Neural cell (in vitro differentiated cells): ENCODE results near the gene EYA2. TPM values are rescaled to one million over a fixed set of nuclear protein-coding genes. Genes with fewer than 3 reads are reported as not detected.

Experiments used
- H2AFZ ChIP-seq: fragments of 200-600, 300-800 bp; sonication (generic), shearing (Covaris generic); 2 replicates; pipeline ENCODE4 v1.6.0; 2014; ENCODE audit warnings: low read depth, mild to moderate bottlenecking, antibody characterized with exemption, low read length, moderate library complexity
- H3F3A ChIP-seq: fragments of 200-600 bp; shearing (Covaris generic); 2 replicates; pipeline ENCODE4 v1.6.1; 2016; ENCODE audit warnings: mild to moderate bottlenecking, moderate library complexity, mixed read lengths, antibody characterized with exemption, low read length; ENCODE audit not compliant: insufficient read depth, poor library complexity, severe bottlenecking
- H3K27ac ChIP-seq: fragments of 200-600, 300-800 bp; sonication (generic), shearing (Covaris generic); 2 replicates; pipeline ENCODE4 v1.5.1; 2014; ENCODE audit warnings: mild to moderate bottlenecking, low read length, moderate library complexity
- H3K27me3 ChIP-seq: fragments of 300-800, 200-600 bp; sonication (generic), shearing (Covaris generic); 2 replicates; pipeline ENCODE4 v1.6.0; 2014; ENCODE audit warnings: mild to moderate bottlenecking, low read depth, low read length, moderate library complexity; ENCODE audit not compliant: insufficient read depth
- H3K36me3 ChIP-seq: fragments of 300-800, 200-600 bp; sonication (generic), shearing (Covaris generic); 2 replicates; pipeline ENCODE4 v1.5.1; 2014; ENCODE audit warnings: mild to moderate bottlenecking, antibody characterized with exemption, low read length, moderate library complexity; ENCODE audit not compliant: insufficient read depth
- H3K4me2 ChIP-seq: fragments of 300-800, 200-600 bp; sonication (generic), shearing (Covaris generic); 2 replicates; pipeline ENCODE4 v1.6.0; 2014; ENCODE audit warnings: mild to moderate bottlenecking, low read length
- H3K4me3 ChIP-seq: fragments of 300-800, 200-600 bp; sonication (generic), shearing (Covaris generic); 2 replicates; pipeline ENCODE4 v1.5.1; 2014; ENCODE audit warnings: mild to moderate bottlenecking, low read length, moderate library complexity
- H3K79me2 ChIP-seq: fragments of 200-600 bp; shearing (Covaris generic); replicated peaks from 2 replicates; pipeline ENCODE4 v1.6.0; 2014; ENCODE audit warnings: mild to moderate bottlenecking, low read length, moderate library complexity; ENCODE audit not compliant: insufficient read depth
- H3K9ac ChIP-seq: fragments of 300-800, 200-600 bp; sonication (generic), shearing (Covaris generic); 2 replicates; pipeline ENCODE4 v1.6.1; 2016; ENCODE audit warnings: mild to moderate bottlenecking, low read length, mixed read lengths
- H3K9me2 ChIP-seq: fragments of 200-600 bp; shearing (Covaris generic); 2 replicates; pipeline ENCODE4 v1.6.1; 2016; ENCODE audit warnings: mild to moderate bottlenecking, low read length, mixed read lengths; ENCODE audit not compliant: insufficient read depth
- H3K9me3 ChIP-seq: fragments of 200-600, 300-800 bp; sonication (generic), shearing (Covaris generic); 2 replicates; pipeline ENCODE4 v1.6.1; 2016; ENCODE audit warnings: mild to moderate bottlenecking, mixed run types, low read length, moderate library complexity, mixed read lengths
- H4K20me1 ChIP-seq: fragments of 200-600 bp; shearing (Covaris generic); 2 replicates; pipeline ENCODE4 v1.6.1; 2016; ENCODE audit warnings: mild to moderate bottlenecking, mixed run types; ENCODE audit not compliant: insufficient read depth
- EP300 ChIP-seq: fragments of 450-650 bp; conservative IDR thresholded peaks from 2 replicates; pipeline ENCODE4 v1.6.1; 2014; ENCODE audit warnings: antibody characterized with exemption, mild to moderate bottlenecking, moderate library complexity; ENCODE audit not compliant: poor library complexity, severe bottlenecking
- EZH2 ChIP-seq: fragments of 200-600, 300-800 bp; shearing (Covaris generic), sonication (generic); IDR thresholded peaks from 2 replicates; pipeline ENCODE4 v1.6.1; 2014; ENCODE audit warnings: antibody characterized with exemption, low read length, borderline replicate concordance, mild to moderate bottlenecking; ENCODE audit not compliant: insufficient read depth, poor library complexity, severe bottlenecking
- MXI1 ChIP-seq: fragments of 450-650 bp; conservative IDR thresholded peaks from 2 replicates; pipeline ENCODE4 v1.6.1; 2014; ENCODE audit warnings: antibody characterized with exemption, mild to moderate bottlenecking; ENCODE audit not compliant: poor library complexity, severe bottlenecking
- POLR2AphosphoS5 ChIP-seq: IDR thresholded peaks from 2 replicates; pipeline ENCODE4 v1.6.1; 2012
- RAD21 ChIP-seq: fragments of 450-650 bp; conservative IDR thresholded peaks from 2 replicates; pipeline ENCODE4 v1.6.1; 2014; ENCODE audit warnings: antibody characterized with exemption, mild to moderate bottlenecking, moderate library complexity
- SMC3 ChIP-seq: fragments of 450-650 bp; conservative IDR thresholded peaks from 2 replicates; pipeline ENCODE4 v1.6.1; 2014; ENCODE audit warnings: antibody characterized with exemption, mild to moderate bottlenecking, moderate library complexity; ENCODE audit not compliant: poor library complexity
- TAF1 ChIP-seq: IDR thresholded peaks from 2 replicates; pipeline ENCODE4 v1.6.1; 2012; ENCODE audit warnings: low read depth
- polyA plus RNA-seq: library from polyadenylated mRNA; depleted of rRNA; stranded (reverse); fragments of >200 nt; gene quantifications from 2 replicates; pipeline ENCODE4 v1.2.3, GENCODE V29; 2014
- TF ChIP-seq, protein P1 (sequence below): fragments of 450-650 bp; IDR thresholded peaks from 2 replicates; pipeline ENCODE4 v1.5.1; 2014; ENCODE audit warnings: antibody characterized with exemption, mild to moderate bottlenecking, moderate library complexity; ENCODE audit not compliant: poor library complexity, severe bottlenecking
- TF ChIP-seq, protein P2 (sequence below): IDR thresholded peaks from 2 replicates; pipeline ENCODE4 v1.6.1; 2012; ENCODE audit warnings: borderline replicate concordance

EYA2 gene
- polyA plus RNA-seq, 1 donor from 2014 or later, result 0.88 TPM

- Histone ChIP-seq H3K36me3 (no peaks in the 10 kb centered on the region), H3K27ac (no peak overlapping the region), H3K9ac (no peak overlapping the region), H3K4me2 (no peak overlapping the region), H3K9me2 (no peaks in the 10 kb centered on the region), H3F3A (no peaks in the 10 kb centered on the region), H3K4me3 (no peak overlapping the region), H4K20me1 (no peaks in the 10 kb centered on the region), H3K9me3 (no peaks in the 10 kb centered on the region), H2AFZ (no peak overlapping the region), H3K27me3 (no peaks in the 10 kb centered on the region), H3K79me2 (no peaks in the 10 kb centered on the region)
- TF ChIP-seq, protein P1, sequence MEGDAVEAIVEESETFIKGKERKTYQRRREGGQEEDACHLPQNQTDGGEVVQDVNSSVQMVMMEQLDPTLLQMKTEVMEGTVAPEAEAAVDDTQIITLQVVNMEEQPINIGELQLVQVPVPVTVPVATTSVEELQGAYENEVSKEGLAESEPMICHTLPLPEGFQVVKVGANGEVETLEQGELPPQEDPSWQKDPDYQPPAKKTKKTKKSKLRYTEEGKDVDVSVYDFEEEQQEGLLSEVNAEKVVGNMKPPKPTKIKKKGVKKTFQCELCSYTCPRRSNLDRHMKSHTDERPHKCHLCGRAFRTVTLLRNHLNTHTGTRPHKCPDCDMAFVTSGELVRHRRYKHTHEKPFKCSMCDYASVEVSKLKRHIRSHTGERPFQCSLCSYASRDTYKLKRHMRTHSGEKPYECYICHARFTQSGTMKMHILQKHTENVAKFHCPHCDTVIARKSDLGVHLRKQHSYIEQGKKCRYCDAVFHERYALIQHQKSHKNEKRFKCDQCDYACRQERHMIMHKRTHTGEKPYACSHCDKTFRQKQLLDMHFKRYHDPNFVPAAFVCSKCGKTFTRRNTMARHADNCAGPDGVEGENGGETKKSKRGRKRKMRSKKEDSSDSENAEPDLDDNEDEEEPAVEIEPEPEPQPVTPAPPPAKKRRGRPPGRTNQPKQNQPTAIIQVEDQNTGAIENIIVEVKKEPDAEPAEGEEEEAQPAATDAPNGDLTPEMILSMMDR, result no peak
- TF ChIP-seq RAD21 (no peak), TAF1 (no peak), EZH2 (no peak), SMC3 (no peak), MXI1 (no peak), POLR2AphosphoS5 (no peak)
Observed at GRCh38 chr20:46938434-46938833, 43.8 kb downstream of the EYA2 start.

- H2AFZ ChIP-seq, result no peak overlapping the region
- no peak overlapping the region for H3K9ac ChIP-seq
- H3K4me3 ChIP-seq, result no peak overlapping the region
- no peak overlapping the region for H3K4me2 ChIP-seq
- no peaks in the 10 kb centered on the region for H3K9me3 ChIP-seq
- no peak overlapping the region for H3K27ac ChIP-seq
- no peaks in the 10 kb centered on the region for H3K9me2 ChIP-seq
- H3K27me3 ChIP-seq, result no peaks in the 10 kb centered on the region
- no peaks in the 10 kb centered on the region for H3K36me3 ChIP-seq
- TF ChIP-seq POLR2AphosphoS5 (no peak), MXI1 (no peak), EZH2 (no peak), TAF1 (no peak), RAD21 (no peak), EP300 (no peak), SMC3 (no peak)
- TF ChIP-seq, protein P1, result no peak
- TF ChIP-seq, protein P2, sequence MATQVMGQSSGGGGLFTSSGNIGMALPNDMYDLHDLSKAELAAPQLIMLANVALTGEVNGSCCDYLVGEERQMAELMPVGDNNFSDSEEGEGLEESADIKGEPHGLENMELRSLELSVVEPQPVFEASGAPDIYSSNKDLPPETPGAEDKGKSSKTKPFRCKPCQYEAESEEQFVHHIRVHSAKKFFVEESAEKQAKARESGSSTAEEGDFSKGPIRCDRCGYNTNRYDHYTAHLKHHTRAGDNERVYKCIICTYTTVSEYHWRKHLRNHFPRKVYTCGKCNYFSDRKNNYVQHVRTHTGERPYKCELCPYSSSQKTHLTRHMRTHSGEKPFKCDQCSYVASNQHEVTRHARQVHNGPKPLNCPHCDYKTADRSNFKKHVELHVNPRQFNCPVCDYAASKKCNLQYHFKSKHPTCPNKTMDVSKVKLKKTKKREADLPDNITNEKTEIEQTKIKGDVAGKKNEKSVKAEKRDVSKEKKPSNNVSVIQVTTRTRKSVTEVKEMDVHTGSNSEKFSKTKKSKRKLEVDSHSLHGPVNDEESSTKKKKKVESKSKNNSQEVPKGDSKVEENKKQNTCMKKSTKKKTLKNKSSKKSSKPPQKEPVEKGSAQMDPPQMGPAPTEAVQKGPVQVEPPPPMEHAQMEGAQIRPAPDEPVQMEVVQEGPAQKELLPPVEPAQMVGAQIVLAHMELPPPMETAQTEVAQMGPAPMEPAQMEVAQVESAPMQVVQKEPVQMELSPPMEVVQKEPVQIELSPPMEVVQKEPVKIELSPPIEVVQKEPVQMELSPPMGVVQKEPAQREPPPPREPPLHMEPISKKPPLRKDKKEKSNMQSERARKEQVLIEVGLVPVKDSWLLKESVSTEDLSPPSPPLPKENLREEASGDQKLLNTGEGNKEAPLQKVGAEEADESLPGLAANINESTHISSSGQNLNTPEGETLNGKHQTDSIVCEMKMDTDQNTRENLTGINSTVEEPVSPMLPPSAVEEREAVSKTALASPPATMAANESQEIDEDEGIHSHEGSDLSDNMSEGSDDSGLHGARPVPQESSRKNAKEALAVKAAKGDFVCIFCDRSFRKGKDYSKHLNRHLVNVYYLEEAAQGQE, result no peak
- H3K79me2 ChIP-seq, result no peaks in the 10 kb centered on the region
- H3F3A ChIP-seq, result no peaks in the 10 kb centered on the region
- H4K20me1 ChIP-seq, result no peaks in the 10 kb centered on the region
Observed at GRCh38 chr20:46939031-46939965, 44.7 kb downstream of the EYA2 start.
